ENCODE data around the gene GPR176. TPM values are rescaled to one million over a fixed set of nuclear protein-coding genes. Genes with fewer than 3 reads are reported as not detected.

The GPR176 gene
- polyA plus RNA-seq, 3 donors: 0.08 to 0.18 TPM; not detected in 1

DNA sequence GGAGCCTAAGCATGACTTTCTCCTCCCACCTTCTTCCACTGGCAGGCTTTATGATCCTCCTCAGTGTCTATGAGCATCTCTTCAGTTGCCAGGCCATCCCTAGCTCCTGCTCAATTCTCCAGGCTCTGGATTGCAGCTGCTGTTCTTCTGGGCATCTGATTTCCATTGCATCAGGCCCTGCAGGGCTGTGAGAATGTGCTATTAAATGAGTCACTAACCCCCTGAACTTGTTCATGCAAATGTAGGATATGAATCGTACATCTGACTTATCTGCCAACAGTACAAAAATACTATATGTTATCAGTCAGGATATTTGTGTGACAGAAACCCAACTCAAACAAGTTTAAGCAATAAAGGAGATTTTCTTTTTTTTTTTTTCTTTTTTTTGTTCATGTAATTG, 11.9 kb downstream of the GPR176 start:
- H3K27ac Mint-ChIP-seq: no peak overlapping the region
- H3K27ac ChIP-seq (ENCODE audit: low read depth in 1 of 2, low read length in 2 of 2): no peak overlapping the region
- no peaks in the 10 kb centered on the region for H3K36me3 ChIP-seq (replicated peaks in 1 of 2; ENCODE audit: control insufficient read depth in 1 of 2, insufficient read depth in 2 of 2, low read length in 2 of 2)
- H4K20me1 ChIP-seq (ENCODE audit: insufficient read depth, low read length): no peaks in the 10 kb centered on the region
- no peaks in the 10 kb centered on the region for H3K36me3 Mint-ChIP-seq
- H2AFZ ChIP-seq (ENCODE audit: insufficient read depth, low read depth, low read length, poor library complexity, severe bottlenecking): no peak overlapping the region
- DNase-seq: no peak
- intact Hi-C loops (cut with micrococcal nuclease): no loop called here
- no peaks in the 10 kb centered on the region for H3K9me3 Mint-ChIP-seq
- no peaks in the 10 kb centered on the region for H3K79me2 ChIP-seq (ENCODE audit: insufficient read depth, low read length)
- no peaks in the 10 kb centered on the region for H3K27me3 ChIP-seq (ENCODE audit: control insufficient read depth in 2 of 2, insufficient read depth in 2 of 2, low read length in 2 of 2)
- no CpG with 5 or more reads among the region's 1 CpG for WGBS (ENCODE audit: insufficient coverage)
- no peaks in the 10 kb centered on the region for H3K4me1 ChIP-seq (ENCODE audit: control insufficient read depth in 1 of 2, insufficient read depth in 2 of 2, low read length in 2 of 2)
- no peak overlapping the region for H3K4me3 ChIP-seq (replicated peaks in 1 of 3; ENCODE audit: low read depth in 2 of 3, low read length in 3 of 3)
- no peaks in the 10 kb centered on the region for H3K4me1 Mint-ChIP-seq
- peaks cover 5 to 9% (median 6%) of the 10 kb centered on the region in 3 donors for H3K27me3 Mint-ChIP-seq (ENCODE audit: low read depth in 3 of 3)
- no peak overlapping the region for H3K4me2 ChIP-seq (replicated peaks; ENCODE audit: extremely low read depth, low read length, poor library complexity, severe bottlenecking)
- H3K9ac ChIP-seq (ENCODE audit: insufficient read depth, low read length, poor library complexity, severe bottlenecking): no peak overlapping the region
- no peak for TF ChIP-seq CTCF (IDR thresholded peaks at IDR 0.05)
- H3K4me3 Mint-ChIP-seq: no peak overlapping the region
- H3K9me3 ChIP-seq (replicated peaks in 1 of 2; ENCODE audit: control insufficient read depth in 1 of 2, insufficient read depth in 1 of 2, low read length in 2 of 2): no peaks in the 10 kb centered on the region

DNA sequence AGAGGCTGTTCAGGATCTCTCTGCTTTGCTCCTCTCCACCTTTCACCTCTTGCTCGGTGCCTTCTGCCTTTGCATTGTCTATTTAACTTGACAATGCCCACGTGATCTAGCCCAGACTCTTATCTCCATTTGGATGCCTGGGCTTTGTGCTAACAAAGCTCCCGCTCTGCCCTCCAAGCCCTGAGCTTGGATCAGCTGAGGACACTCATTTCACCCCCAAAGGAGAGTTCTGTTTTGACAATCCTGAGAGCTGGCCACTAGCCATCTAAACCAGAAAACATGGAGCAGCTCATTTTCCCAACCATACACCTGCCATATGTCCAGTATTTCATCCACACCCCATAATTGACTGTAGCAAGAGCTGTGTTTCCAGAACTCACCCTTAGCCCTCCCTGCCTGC, 12.8 kb downstream of the GPR176 start:
- H3K79me2 ChIP-seq (ENCODE audit: insufficient read depth, low read length): no peaks in the 10 kb centered on the region
- no peaks in the 10 kb centered on the region for H3K9me3 ChIP-seq (replicated peaks in 1 of 2; ENCODE audit: control insufficient read depth in 1 of 2, insufficient read depth in 1 of 2, low read length in 2 of 2)
- intact Hi-C loops (cut with micrococcal nuclease): no loop called here
- no peaks in the 10 kb centered on the region for H3K4me1 ChIP-seq (ENCODE audit: control insufficient read depth in 1 of 2, insufficient read depth in 2 of 2, low read length in 2 of 2)
- Mint-ChIP-seq H3K27me3 (ENCODE audit: low read depth in 3 of 3) (peaks cover 5 to 8% (median 6%) of the 10 kb centered on the region in 3 donors), H3K9me3 (no peaks in the 10 kb centered on the region), H3K36me3 (no peaks in the 10 kb centered on the region), H3K27ac (no peak overlapping the region), H3K4me3 (no peak overlapping the region), H3K4me1 (no peaks in the 10 kb centered on the region)
- H3K36me3 ChIP-seq (replicated peaks in 1 of 2; ENCODE audit: control insufficient read depth in 1 of 2, insufficient read depth in 2 of 2, low read length in 2 of 2): no peaks in the 10 kb centered on the region
- no peaks in the 10 kb centered on the region for H3K27me3 ChIP-seq (ENCODE audit: control insufficient read depth in 2 of 2, insufficient read depth in 2 of 2, low read length in 2 of 2)
- H3K9ac ChIP-seq (ENCODE audit: insufficient read depth, low read length, poor library complexity, severe bottlenecking): no peak overlapping the region
- H3K4me2 ChIP-seq (replicated peaks; ENCODE audit: extremely low read depth, low read length, poor library complexity, severe bottlenecking): no peak overlapping the region
- no peak for TF ChIP-seq CTCF (IDR thresholded peaks at IDR 0.05)
- WGBS (ENCODE audit: insufficient coverage): 97% methylated on average over 3 of the region's 3 CpGs
- H3K4me3 ChIP-seq (replicated peaks in 1 of 3; ENCODE audit: low read depth in 2 of 3, low read length in 3 of 3): no peak overlapping the region
- H2AFZ ChIP-seq (ENCODE audit: insufficient read depth, low read depth, low read length, poor library complexity, severe bottlenecking): no peak overlapping the region
- H4K20me1 ChIP-seq (ENCODE audit: insufficient read depth, low read length): no peaks in the 10 kb centered on the region
- DNase-seq: no peak
- no peak overlapping the region for H3K27ac ChIP-seq (ENCODE audit: low read depth in 1 of 2, low read length in 2 of 2)
